NCI-H2227 (cell line): ENCODE results near the gene CLEC9A.

Experiments used
- DNase-seq: peaks from one replicate; lab custom pipeline; 2025; ENCODE audit not compliant: unreplicated experiment; lab: John Stamatoyannopoulos, UW

Gene CLEC9A

DNA sequence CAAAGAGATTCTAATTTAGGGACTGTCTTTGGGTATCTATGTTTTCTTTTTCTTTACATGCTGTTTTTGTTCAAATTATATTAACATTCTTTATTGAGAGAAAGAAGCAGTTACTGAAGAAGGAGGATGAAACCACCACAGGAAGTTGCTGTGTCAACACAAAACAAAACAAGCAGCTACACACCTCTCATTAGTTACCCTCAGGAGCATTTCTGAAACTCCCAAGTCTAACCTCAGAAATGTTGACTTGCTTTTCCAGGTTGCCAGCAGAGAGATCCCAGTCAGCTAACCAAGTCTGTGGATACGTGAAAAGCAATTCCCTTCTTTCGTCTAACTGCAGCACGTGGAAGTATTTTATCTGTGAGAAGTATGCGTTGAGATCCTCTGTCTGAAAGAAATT, 34.8 kb downstream of the CLEC9A start:
- no peak for DNase-seq

DNA sequence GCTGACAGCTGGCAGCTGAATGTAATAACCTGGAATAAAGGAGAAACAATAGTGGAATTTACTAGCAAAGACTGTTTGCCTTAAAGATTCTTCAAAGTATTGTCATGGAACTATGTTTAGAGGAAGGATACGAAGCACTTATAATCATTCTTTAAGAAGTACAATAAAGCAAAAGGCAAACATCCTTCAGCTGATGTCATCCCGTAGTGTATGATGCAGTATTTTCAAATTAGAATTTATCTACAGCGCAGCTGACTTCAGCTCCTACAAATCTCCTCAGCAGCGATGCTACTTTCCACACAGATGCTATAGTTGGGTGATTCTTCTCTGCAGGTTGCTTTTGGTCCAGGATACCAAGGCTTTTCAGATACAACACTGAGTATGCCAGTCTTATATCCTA, 36.8 kb downstream of the CLEC9A start:
- DNase-seq = no peak

DNA sequence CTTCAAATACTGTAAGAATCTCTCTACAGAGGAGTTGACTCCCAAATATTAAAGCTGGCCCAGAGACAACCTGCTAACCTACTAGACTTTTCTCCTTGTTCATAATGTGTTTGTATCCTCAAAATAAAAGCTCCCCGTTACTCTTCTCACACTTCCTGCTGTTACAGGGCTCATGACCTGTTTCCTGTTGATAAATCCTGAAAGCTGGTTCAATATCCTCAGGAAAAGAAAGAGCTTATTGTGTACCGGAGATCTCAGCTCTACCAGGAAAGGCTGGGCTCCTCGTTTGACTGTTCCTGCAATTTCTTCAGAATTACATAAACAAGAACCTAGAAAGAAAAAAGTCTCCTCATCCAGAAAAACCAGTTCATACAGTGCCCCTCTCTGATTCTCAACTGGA, 37.5 kb downstream of the CLEC9A start:
- no peak for DNase-seq

DNA sequence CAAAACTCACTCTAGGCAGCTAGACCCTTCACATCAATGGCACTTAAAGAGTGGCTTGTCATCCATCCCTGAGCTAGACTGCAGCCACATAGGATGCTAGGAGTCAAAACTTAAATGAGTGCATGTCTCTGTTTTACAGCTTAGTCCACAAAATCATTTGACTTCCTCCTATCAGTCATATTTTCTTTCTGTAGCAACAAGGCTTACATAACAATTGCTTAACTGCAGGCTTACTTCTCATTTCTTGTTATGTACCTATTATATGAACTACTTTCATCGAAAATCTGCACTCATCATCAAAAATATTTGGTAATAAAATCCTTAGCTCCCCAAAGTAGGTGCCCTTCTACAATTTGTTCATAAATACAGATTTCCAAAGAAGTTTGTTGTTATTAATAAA, 38.2 kb downstream of the CLEC9A start:
- DNase-seq = no peak

DNA sequence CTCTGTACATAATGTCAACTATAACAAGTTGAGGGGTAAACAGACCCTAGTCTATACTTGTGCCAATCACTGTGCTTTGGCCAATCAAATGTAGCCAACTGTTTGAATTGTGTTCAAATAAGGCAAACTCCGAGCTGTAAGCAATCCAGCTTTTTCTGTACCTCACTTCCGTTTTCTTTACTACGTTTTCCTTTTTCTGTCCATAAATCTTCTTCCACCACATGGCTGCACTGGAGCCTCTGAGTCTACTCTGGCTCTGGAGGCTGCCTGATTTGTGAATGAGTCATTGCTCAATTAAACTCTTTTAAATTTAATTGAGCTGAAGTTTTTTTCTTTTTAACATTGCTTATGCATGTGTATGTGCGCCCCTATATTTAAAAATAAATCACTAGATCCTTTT, 38.6 kb downstream of the CLEC9A start:
- DNase-seq = no peak

DNA sequence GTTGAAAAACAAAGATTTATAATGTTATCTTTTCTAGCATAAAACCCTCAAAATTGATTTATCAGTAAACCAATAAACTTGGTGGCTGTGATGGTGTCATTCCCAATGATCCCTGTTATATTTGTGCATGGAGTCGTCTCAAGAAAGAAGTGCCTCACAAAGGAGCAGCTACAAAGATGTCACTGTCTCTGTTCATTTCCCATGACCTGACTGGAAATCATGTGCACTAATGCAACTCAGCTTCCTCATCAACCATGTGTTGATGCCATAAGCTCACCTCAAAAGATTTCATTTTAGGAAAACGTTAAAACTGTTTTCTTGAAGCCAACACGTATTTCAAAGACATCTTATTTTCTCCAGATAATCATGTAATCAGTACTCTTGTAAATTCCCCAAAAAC, 39.5 kb downstream of the CLEC9A start:
- DNase-seq = no peak

DNA sequence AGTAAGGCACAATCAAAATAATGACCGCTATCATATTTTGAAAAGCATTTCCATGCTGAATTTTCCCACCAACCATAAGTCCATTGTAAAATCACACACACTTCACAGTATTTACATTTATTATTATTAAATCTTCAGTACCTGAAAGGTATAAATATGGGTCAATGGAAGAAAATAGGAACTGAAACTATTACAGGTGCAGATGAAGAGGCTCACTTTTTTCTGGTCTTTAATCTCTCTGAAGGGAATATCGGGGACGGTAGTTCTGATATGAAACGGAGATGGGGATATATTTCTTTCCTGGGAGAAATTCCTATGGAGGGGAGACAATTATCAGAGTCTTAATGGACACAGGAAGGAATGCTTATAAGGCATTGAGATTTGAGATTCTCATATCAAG, 39.9 kb downstream of the CLEC9A start:
- no peak for DNase-seq

DNA sequence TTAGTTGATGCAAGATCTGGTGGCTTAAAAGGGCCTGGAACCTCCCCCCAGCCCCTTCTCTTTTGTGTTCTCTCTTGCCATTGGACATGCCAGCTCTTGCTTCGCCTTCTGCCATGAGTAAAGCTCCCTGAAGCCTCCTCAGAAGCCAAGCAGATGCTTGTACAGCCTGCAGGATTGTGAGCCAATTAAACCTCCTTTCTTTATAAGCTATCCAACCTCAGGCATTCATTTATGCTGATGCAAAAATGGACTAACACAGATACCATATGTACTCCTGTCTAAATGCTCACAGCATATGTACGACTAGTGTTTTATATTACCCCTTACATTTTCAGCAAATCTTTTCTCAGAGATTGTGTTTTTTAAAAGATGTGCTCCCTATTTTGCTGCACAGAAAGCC, 41.6 kb downstream of the CLEC9A start:
- DNase-seq = no peak

DNA sequence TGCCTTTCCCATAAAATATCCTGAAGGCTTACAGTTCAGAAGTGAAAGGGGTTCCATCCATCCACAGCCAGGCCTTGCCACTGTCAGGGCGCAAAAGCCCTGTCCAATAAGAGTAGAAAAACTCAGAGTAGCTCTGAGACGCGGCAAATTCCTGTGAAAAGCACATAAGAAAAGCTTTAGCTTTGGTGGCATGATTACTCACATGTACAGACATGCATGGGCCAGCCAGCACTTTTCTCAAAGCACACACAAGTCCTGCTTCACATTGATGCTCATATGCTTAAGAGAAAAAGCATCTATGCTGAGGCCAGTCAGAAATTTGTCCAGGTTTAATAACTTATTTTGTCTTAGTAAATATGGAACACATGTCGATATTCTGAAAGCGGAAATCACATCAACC, 42.8 kb downstream of the CLEC9A start:
- no peak for DNase-seq

DNA sequence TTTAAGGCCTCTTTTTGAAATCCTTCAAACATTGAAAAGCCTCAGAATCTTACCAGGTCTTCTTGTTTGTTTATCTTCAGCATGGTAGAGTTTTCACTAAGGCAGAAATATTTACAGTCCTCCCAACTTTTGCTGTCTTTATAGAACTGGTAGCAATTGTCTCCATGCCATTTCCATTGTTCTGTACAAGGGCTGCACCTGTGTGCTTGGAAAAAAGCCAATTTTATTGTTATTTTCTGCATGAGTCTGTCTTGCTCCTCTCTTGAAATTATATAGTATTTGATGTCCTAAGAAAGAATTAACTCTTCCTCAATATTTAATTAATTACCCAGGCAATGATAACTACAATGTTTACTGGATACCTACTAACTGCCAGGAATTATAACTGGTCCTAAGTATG, 45.0 kb downstream of the CLEC9A start:
- DNase-seq = no peak

DNA sequence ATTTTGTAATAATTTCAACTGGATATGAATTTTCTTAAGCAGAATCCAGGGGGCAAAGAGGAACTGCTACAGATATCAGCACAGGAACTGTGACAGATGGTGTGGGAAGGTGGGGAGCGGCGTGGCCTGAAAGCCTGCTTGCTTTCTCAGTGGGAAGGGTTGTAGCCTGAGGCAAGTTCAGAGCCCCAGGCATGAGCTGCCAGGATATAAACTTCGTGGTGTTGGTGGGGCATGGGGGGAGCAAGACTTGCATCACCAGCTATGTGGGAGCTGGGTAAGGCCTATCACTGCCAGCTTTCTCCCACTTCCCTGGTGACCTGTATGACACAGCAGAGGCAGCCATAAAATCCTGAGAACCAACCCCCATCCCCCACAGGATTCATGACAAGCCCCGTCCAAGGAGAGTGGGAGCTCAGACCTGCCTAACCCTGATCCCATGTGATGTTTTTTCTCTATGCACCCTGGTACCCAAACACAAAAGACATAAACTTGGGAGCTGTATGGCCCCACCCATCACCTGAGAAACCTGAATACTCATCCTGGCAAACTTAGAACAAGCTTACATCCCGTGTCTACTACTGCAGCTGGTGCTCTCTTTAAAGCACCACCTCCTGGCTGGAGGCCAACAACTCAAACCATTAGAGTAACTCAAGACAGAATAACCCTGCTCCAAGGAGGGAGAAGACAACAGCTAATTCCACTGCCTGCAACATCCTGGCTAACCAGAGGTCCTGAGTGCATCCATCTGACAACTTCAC, 51.8 kb downstream of the CLEC9A start:
- no peak for DNase-seq

DNA sequence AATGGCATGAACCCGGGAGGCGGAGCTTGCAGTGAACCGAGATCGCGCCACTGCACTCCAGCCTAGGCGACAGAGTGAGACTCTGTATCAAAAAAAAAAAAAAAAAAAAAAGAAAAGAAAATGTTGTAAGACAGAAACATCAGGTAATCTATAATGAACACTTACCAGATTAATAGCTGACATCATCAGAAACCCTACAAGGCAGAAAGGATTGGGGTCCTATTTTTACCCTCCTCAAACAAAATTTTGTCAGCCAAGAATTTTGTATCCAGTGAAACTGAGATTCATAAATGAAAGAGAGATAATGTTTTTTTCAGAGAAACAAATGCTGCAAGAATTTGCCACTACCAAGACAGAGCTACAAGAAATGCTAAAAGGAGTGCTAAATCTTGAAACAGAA, 54.3 kb downstream of the CLEC9A start:
- no peak for DNase-seq

DNA sequence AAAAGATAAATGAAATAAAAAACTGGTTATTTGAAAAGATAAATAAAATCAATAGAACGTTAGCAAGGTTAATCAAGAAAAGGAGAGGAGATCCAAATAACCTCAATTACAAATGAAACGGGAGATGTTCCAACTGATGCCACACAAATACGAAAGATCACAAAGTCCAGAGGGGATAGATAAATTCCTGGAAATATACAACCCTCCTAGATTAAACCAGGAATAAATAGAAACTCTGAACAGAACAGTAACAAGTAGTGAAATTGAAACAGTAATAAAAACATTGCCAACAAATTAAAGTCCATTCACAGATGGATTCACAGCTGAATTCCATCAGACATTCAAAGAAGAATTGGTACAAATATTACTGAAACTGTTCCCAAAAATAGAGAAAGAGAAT, 55.9 kb downstream of the CLEC9A start:
- no peak for DNase-seq

DNA sequence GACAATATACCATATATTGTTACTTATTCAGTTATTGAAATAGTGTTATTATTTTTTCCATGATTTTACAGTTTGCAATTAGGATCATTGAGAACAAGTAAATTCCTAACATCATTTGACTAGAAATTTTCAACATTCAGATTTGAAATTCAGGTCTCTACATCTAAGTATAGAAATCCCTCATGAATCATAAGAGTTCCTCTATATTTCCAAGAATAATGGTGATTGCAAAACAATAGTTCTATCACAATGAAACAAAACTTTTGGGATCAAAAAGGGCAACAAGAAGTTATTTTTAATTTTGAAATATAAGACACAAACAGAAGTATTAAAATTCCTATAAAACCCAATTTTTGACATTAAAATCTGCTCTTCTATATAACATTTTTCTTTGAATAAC, 57.5 kb downstream of the CLEC9A start:
- DNase-seq = no peak

DNA sequence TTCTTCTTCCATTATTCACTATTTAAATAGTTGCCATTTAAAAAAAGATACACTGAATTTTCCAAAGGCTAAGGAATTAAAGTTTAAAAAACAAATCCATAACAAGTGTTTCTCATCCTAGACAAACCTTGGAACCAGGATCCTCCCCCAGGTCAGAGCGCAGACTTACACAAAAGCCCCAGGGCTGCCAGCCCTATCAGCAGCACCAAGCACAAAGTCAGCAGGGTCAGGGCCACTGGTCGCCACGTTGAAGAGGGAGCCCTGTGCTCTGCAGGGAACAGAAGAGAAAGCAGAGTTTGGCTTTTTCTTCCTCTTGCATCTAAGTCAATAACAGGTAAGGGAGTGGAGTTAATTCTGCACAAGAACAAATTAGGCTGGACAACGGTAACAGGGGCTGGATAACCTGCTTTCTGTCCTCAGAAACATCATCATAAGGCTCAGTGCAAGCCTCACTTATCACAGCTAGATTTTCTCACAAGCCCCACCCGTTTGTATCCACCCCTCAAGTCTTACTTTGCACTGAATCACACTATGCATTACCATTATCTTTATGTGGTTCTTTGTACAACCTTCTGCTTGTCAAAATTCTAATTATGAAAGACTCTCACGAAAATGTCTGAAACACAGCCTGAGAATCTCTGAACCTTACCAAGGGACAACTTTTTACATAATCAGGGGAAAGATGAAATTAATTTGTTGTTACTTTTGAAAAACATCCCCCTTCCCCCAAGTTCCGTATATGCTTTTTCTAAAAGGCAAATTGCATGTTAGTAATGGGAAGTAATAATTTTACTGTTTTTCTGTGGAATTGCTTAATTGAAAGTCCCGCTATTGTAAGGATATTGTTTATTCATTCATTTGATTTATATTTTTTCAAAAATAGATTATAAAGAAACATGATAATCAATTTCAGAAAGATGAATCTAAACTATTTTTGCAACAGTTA, 58.7 kb downstream of the CLEC9A start:
- DNase-seq = no peak

DNA sequence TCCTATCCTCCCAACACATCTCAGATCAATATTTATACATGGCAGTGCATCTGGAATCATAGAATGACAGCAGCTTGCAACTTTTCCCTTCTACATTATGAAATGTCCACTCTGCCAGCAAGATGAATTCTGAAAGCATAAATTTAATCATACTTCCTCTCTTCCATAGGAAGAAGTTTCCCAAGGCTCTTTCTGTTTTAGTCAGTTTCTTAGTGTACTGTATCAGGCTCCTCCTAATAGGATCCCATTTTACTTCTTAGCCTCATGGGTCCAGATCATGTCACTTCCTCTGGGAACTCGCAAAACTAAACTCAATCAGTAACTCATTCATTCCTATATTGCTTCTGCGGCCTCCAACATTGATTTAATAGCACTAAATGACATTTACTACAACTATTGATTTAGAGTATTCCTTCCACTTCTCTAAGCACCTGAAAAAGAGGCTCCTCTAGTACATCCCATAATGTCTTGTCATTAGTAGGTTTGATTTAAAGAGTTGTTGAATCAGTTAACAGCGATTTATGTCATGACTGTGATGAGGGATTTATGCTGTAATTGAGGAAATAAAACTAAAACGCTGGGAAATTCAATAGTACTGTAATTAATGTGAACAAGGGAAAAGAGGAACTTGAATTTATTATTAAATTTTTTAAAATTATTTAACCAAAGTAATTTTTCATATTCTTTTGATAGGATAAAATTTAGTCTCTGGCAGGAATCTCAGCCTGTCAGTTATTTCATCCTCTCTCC, 64.3 kb downstream of the CLEC9A start:
- DNase-seq = no peak

DNA sequence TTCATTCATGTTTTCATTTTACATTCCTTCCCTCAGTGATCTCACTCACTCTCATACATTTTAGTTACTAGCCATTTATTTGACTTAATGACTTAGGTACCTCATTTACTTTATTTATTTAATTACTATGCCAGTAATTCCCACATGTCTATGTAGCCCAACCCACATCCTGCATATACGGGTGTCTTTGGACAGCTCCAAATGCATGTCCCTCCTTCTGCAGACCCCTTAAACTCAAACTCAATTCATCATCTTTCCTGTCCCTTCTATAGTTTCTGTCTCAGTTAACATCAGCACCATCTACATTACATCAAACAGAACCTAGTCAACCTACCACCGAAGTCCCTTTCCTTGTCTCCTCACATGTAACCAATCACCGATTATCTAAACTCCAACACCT, 65.5 kb downstream of the CLEC9A start:
- no peak for DNase-seq

DNA sequence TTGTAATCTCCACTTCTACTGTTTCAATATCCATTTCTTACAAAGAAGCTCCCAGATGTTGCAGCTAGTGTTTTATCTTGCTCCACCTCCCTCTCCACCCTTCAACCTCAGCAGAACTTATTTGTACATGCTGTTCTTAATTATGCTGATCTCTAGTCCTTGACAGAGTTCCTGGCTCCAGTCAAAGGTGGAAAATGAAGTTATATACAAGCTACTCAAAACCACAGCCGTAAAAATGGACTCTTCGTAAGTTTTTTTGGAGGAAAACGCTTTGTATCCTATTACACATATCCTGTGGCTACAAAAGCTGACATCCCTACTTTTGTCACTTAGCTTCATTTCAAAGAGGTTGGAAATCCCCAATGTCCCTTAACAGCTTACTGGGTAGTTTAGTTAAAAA, 67.0 kb downstream of the CLEC9A start:
- no peak for DNase-seq

DNA sequence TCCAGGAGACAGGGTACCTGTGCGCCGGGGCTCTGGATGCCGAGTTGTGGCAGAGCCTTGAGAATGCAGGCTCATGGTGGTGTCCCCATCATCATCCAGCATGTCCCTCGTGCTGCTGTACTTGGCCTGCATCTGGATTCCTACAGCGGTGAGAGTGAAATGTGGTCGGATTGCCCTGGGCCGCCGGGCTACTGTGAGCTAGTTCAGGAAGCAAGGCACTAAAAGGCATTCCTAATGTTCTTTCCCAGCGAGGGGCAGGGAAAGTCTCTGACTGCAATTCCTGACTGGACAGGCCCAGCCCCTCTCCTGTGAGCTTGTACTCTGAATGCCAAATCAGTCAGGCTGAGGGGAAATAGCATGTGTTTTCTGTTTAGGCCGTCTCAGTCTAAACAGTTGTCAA, 68.3 kb downstream of the CLEC9A start, which contains the start of gene CLEC1A:
Gene CLEC1A, minus strand, starts transcription at position 195 of the 400 bp plus-strand sequence. Its CDS starts 63 bp downstream, at position 132.
- no peak for DNase-seq

DNA sequence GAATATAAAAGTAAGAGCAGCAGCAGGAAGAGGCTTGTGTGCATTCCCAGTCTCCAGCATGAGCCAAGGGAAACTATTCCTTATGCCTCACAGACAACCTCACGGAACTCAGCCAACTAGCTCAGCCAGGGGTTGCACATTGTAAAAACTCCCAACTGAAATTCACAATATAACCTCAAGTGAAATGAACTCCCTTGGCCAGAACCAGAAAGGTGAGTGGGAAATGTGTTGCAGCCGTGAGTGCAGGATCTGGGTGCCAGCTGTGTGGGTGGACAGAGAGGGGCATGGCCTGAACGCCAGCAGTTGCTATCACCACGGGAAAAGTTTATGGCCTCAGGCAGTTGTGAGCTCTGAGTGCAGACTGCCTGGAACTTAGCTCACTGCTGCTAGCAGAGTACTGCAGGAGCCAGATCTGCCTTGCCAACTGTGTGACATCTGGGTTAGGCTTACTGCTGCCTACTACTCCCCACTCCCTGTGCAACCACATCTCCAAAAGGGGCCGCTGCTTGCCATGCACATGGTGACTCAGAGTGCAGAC, 70.6 kb downstream of the CLEC9A start:
- no peak for DNase-seq

DNA sequence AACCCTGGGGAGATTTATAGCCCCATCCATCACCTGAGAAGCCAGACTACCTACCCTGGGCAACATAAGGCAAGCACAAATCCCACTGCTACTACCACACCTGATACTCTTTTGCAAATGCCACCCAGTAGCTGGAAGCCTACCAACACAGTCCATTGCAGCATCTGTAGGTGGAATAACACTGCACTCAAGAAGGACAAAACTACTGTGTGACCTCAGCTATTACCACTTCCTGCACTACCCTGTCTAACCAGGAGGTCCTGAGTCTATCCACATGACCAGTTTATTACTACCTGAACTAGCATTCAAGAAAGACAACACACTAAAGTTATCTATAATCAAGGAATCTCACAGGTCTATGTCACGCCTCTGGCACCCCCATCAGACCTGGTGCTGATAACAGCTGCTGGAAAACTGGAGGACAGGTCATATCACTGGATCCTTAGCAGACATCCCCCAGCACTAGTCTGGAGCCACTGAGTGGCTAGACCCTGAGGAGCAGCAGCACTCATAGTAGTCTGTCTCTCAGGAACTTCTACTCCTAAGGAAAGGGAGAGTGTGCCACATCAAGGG, 71.3 kb downstream of the CLEC9A start:
- no peak for DNase-seq
